ENCODE measurements around the gene ZSCAN16.
"Not testable (repeated sequence)": the region's sequence is repeated elsewhere in the genome, so short reads cannot be mapped to it uniquely, and the experiment has no call there.

ZSCAN16 gene

DNA sequence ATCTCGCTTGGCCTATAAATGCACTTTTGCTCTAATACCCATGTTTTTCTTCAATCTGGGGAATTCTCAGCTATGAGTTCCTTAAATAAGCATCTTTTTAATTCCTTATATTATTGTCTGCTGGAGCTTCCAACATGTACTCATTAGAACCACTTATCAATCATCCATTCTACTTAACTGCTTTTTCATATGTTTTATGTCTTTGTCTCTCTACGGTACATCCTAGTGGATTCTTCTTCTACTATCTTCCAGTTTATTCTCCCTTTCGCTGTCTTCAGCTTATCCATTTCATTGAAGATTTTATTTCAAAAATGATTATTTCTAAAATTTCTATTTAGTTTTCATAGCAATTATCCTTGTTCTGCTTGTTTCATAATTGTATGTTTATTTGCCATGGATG, 12.4 kb upstream of the ZSCAN16 start:
- DNase-seq (ENCODE audit: insufficient read length, low spot score) (no peak), FAIRE-seq (no peak)
- TF ChIP-seq POLR2A (IDR thresholded peaks at IDR 0.05; ENCODE audit: low read depth, low read length): no peak

DNA sequence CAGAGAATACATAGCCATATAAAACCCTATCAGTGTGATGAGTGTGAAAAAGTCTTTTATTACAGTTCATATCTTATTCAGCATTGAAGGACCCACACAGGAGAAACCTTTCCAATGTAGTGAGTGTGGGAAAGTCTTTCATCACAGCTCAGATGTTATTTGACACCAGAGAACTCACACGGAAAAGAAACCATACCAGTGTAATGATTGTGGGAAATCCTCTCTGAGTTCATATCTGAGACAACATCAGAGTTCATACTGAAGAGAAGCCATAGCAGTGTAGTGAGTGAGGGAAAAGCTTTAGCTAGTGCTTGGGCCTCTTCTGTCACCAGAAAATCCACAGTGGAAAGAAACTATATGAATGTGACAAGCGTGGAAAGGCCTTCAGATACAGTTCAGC, 8.6 kb upstream of the ZSCAN16 start:
- DNase-seq (ENCODE audit: insufficient read length, low spot score) (no peak), FAIRE-seq (no peak)
- TF ChIP-seq POLR2A (IDR thresholded peaks at IDR 0.05; ENCODE audit: low read depth, low read length): no peak

- DNase-seq (ENCODE audit: insufficient read length, low spot score) (no peak), FAIRE-seq (no peak)
- TF ChIP-seq POLR2A (IDR thresholded peaks at IDR 0.05; ENCODE audit: low read depth, low read length): no peak
Observed at GRCh38 chr6:28117386-28118050, 6.9 kb upstream of the ZSCAN16 start.

DNA sequence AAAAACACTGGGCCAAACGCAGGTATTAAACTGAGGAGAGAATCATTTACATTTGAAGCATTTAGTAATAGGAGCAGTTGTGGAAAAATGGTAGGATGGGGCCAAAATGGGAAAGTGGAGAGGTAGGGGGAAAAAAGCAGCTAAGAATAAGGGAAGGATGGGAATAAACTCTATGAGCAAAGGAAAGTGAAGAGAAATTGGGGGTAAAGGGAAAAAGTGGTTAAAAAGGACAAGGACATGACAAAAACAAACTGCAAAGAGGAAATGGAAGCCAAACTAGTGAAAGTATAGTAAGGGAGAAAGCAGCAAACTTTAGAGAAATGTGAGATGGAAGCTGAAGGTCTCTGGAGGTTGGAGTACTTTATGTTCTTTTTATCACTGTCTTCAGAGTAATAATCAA, 6.2 kb upstream of the ZSCAN16 start:
- FAIRE-seq (no peak), DNase-seq (ENCODE audit: insufficient read length, low spot score) (no peak)
- no peak for TF ChIP-seq POLR2A (IDR thresholded peaks at IDR 0.05; ENCODE audit: low read depth, low read length)

- no peak for TF ChIP-seq POLR2A (IDR thresholded peaks at IDR 0.05; ENCODE audit: low read depth, low read length)
- FAIRE-seq: no peak
Observed at GRCh38 chr6:28121876-28122275, 2.5 kb upstream of the ZSCAN16 start.

DNA sequence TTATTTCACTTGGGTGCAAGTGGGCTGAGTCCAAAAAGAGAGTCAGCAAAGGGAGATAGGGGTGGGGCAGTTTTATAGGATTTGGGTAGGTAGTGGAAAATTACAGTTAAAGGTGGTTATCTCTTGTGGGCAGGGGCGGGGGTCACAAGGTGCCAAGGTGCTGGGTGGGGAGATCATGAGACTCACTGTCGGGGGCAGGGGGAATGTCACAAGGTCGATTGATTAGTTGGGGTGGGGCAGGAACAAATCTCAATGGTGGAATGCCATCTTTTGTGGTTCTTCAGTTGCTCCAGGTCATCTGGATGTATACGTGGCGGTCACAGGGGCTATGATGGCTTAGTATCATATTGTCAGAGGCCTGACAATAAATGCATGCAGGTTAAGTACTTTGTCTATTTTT, 2.1 kb upstream of the ZSCAN16 start:
- DNase-seq (ENCODE audit: insufficient read length, low spot score); FAIRE-seq: not testable (repeated sequence)

More at GRCh38 chr6:28121876-28122275, 2.5 kb upstream of the ZSCAN16 start:
- no peak for DNase-seq (ENCODE audit: insufficient read length, low spot score)

DNA sequence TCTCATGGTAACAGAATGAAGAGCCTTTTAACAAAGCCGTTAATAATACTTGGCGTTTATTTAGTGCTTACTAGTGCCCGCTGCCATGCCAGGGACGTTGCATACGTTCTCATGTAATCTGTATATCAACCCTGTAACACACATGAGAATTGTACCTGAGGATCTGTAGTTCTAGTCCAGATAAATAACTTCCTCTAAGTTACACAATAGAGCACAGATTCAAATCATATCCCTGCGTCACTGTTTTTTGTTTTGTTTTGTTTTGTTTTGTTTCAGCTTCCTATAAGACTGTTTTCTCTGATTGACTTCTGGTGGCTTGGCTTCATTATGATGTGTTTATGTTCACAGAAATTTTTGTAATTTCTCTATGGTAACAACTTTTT, 553 bp downstream of the ZSCAN16 start:
- DNase-seq (ENCODE audit: insufficient read length, low spot score) (no peak), FAIRE-seq (peak; percentile 36)
- TF ChIP-seq POLR2A (IDR thresholded peaks at IDR 0.05; ENCODE audit: low read depth, low read length): no peak

GRCh38 chr6:28125401-28125800, 992 bp downstream of the ZSCAN16 start:
- TF ChIP-seq POLR2A (IDR thresholded peaks at IDR 0.05; ENCODE audit: low read depth, low read length): no peak
- FAIRE-seq: no peak
- no peak for DNase-seq (ENCODE audit: insufficient read length, low spot score)

GRCh38 chr6:28134015-28134414, 9.6 kb downstream of the ZSCAN16 start:
- DNase-seq (ENCODE audit: insufficient read length, low spot score): no peak
- FAIRE-seq: peak; percentile 36
- no peak for TF ChIP-seq POLR2A (IDR thresholded peaks at IDR 0.05; ENCODE audit: low read depth, low read length)

- no peak for TF ChIP-seq POLR2A (IDR thresholded peaks at IDR 0.05; ENCODE audit: low read depth, low read length)
- DNase-seq (ENCODE audit: insufficient read length, low spot score): no peak
- no peak for FAIRE-seq
Observed at GRCh38 chr6:28134716-28135115, 10.3 kb downstream of the ZSCAN16 start.

GRCh38 chr6:28135393-28135792, 11.0 kb downstream of the ZSCAN16 start:
- no peak for FAIRE-seq
- no peak for DNase-seq (ENCODE audit: insufficient read length, low spot score)
- no peak for TF ChIP-seq POLR2A (IDR thresholded peaks at IDR 0.05; ENCODE audit: low read depth, low read length)

GRCh38 chr6:28136585-28137504, 12.4 kb downstream of the ZSCAN16 start:
- TF ChIP-seq POLR2A (IDR thresholded peaks at IDR 0.05; ENCODE audit: low read depth, low read length): peak; percentile 66; the same call in 1 of the 2 replicates
- peak; percentile 51 for DNase-seq (ENCODE audit: insufficient read length, low spot score)
- peak; percentile 87 for FAIRE-seq

DNA sequence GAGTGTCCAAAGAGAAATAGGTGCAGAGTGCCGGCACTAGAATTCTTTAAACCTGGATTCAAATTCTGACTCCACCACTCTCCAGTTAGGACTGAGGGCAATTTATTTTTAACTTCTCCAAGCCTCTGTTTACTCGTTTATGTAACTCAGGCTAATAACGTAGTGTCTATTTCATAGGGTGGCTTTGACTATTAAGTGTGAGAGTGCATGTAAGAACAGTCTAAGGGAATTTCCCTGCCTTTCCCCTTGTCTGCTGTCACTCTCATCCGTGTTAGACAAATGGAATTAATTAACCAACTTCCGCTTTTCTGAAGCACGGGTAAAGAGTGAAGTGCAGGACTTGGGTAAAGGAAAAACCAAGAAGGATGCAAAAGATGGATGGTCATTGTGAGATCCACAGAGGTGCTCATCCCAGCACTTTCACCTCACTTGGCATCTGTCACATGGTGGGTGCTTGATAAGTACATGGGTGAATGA, 13.1 kb downstream of the ZSCAN16 start:
- DNase-seq (ENCODE audit: insufficient read length, low spot score): no peak
- no peak for TF ChIP-seq POLR2A (IDR thresholded peaks at IDR 0.05; ENCODE audit: low read depth, low read length)
- FAIRE-seq: no peak

- FAIRE-seq (no peak), DNase-seq (ENCODE audit: insufficient read length, low spot score) (no peak)
- no peak for TF ChIP-seq POLR2A (IDR thresholded peaks at IDR 0.05; ENCODE audit: low read depth, low read length)
Observed at GRCh38 chr6:28139860-28140543, 15.6 kb downstream of the ZSCAN16 start.
